Kidney (tissue), 14 donors: Measurements from ENCODE around the gene OSBP2. TPM values are rescaled to one million over a fixed set of nuclear protein-coding genes. Genes with fewer than 3 reads are reported as not detected.

Experiments used
- DNase-seq, 5 donors: peaks; one replicate each; pipeline ENCODE4 v3.0.0-alpha.2; 2013 to 2020
- FAIRE-seq: peaks from 2 replicates; lab custom pipeline; 2012; peaks lifted over from hg19 to GRCh38; lab: Jason Lieb, UNC
- H3K27ac ChIP-seq, 2 donors: one replicate each; pipeline ENCODE4 v1.7.0; 2013; ENCODE audit warnings: low read depth in 2 of 2, low read length in 2 of 2, inconsistent platforms in 1 of 2
- H3K27me3 ChIP-seq: one replicate; pipeline ENCODE4 v1.7.1; 2013; ENCODE audit warnings: low read length, inconsistent platforms; ENCODE audit not compliant: control insufficient read depth, insufficient read depth
- H3K36me3 ChIP-seq, 3 donors: one replicate each; pipeline versions ENCODE4 v1.7.0 to v1.7.1; 2013; ENCODE audit warnings: low read length in 3 of 3, control low read depth in 1 of 3, inconsistent platforms in 1 of 3; ENCODE audit not compliant: insufficient read depth in 3 of 3, control insufficient read depth in 2 of 3
- H3K4me1 ChIP-seq, 3 donors: one replicate each; pipeline versions ENCODE4 v1.7.0 to v1.7.1; 2013; ENCODE audit warnings: low read length in 3 of 3, inconsistent platforms in 1 of 3, low read depth in 1 of 3; ENCODE audit not compliant: control insufficient read depth in 2 of 3, insufficient read depth in 2 of 3
- H3K4me3 ChIP-seq, 3 donors: one replicate each; pipeline versions ENCODE4 v1.7.0 to v1.8.1; 2013; ENCODE audit warnings: low read length in 3 of 3, control low read depth in 1 of 3, inconsistent platforms in 1 of 3
- H3K9ac ChIP-seq, 3 donors: one replicate each; pipeline versions ENCODE4 v1.7.0 to v1.7.1; 2013; ENCODE audit warnings: low read length in 3 of 3, control low read depth in 1 of 3, inconsistent platforms in 1 of 3
- H3K9me3 ChIP-seq, 3 donors: one replicate each; pipeline versions ENCODE4 v1.7.0 to v1.7.1; 2013; ENCODE audit warnings: low read length in 3 of 3, control low read depth in 1 of 3, inconsistent platforms in 1 of 3; ENCODE audit not compliant: control insufficient read depth in 2 of 3, insufficient read depth in 1 of 3
- intact Hi-C: fragments of 100-400 bp; cut with DNase I; formaldehyde crosslinking; loops from one replicate; pipeline ENCODE4 v1.11.1; 2022
- polyA plus RNA-seq: library from polyadenylated mRNA; stranded (reverse); fragments of 350-450 nt; fragmentation: Illumina TruSeq; extraction: RNeasy Lipid Tissue Mini Kit (QIAGEN cat#74804); gene quantifications from one replicate; pipeline ENCODE4 v1.2.3, GENCODE V29; 2014; ENCODE audit warnings: low read depth, low replicate concordance; ENCODE audit not compliant: insufficient read depth
- total RNA-seq: library from RNA; stranded (reverse); fragmentation: NEBNext Ultra II Directional; extraction: Animal tissue kit (Norgen Biotek cat#: 25700); gene quantifications from one replicate; pipeline ENCODE4 v1.2.1, GENCODE V29; 2021
- TF ChIP-seq, protein P1 (sequence below): IDR thresholded peaks from 3 replicates; pipeline ENCODE4 v1.5.1; 2012; ENCODE audit warnings: mild to moderate bottlenecking, moderate library complexity, borderline replicate concordance; ENCODE audit not compliant: insufficient read depth; ENCODE audit errors: extremely low read depth
- donor health status: control.
- donor health status: control.
- donor health status: control.
- donor health status: control.
- donor health status: control.
- donor health status: DM: yes; HTN: yes; CAD: no.
- donor health status: Normal renal cell carcinoma (clear cell type).

The OSBP2 gene
- total and polyA plus RNA-seq, 2 donors from 2014 or later = 3.4 to 4.0 TPM

DNA sequence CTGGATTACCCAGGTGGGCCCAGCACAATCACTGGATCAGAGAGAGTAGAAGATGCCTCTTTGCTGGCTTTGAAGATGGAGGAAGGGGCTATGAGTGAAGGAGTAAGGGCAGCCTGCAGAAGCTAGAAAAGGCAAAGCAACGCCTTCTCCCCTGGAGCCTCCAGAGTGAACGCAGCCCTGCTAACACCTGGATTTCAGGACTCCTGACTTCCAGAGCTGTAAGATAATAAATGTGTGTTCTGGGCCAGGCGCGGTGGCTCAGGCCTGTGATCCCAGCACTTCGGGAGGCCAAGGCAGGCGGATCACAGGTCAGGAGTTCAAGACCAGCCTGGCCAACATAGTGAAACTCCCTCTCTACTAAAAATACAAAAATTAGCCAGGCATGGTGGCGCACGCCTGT lies 171.5 kb downstream of the OSBP2 start:
- no peak for DNase-seq
- H3K9ac ChIP-seq = no peak overlapping the region
- TF ChIP-seq, protein P1, sequence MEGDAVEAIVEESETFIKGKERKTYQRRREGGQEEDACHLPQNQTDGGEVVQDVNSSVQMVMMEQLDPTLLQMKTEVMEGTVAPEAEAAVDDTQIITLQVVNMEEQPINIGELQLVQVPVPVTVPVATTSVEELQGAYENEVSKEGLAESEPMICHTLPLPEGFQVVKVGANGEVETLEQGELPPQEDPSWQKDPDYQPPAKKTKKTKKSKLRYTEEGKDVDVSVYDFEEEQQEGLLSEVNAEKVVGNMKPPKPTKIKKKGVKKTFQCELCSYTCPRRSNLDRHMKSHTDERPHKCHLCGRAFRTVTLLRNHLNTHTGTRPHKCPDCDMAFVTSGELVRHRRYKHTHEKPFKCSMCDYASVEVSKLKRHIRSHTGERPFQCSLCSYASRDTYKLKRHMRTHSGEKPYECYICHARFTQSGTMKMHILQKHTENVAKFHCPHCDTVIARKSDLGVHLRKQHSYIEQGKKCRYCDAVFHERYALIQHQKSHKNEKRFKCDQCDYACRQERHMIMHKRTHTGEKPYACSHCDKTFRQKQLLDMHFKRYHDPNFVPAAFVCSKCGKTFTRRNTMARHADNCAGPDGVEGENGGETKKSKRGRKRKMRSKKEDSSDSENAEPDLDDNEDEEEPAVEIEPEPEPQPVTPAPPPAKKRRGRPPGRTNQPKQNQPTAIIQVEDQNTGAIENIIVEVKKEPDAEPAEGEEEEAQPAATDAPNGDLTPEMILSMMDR = no peak
- no peak overlapping the region for H3K27ac ChIP-seq
- H3K9me3 ChIP-seq = no peaks in the 10 kb centered on the region
- H3K4me3 ChIP-seq = no peak overlapping the region
- intact Hi-C loops = no loop called here
- no peaks in the 10 kb centered on the region for H3K27me3 ChIP-seq
- no peaks in the 10 kb centered on the region for H3K4me1 ChIP-seq
- FAIRE-seq = no peak
- no peaks in the 10 kb centered on the region for H3K36me3 ChIP-seq

GRCh38 chr22:30866811-30867271 lies 172.2 kb downstream of the OSBP2 start:
- Histone ChIP-seq H3K36me3 (no peaks in the 10 kb centered on the region), H3K9ac (no peak overlapping the region), H3K27ac (no peak overlapping the region), H3K27me3 (no peaks in the 10 kb centered on the region), H3K4me3 (no peak overlapping the region), H3K4me1 (no peaks in the 10 kb centered on the region), H3K9me3 (no peaks in the 10 kb centered on the region)
- intact Hi-C loops = no loop called here
- TF ChIP-seq, protein P1 = no peak
- FAIRE-seq (no peak), DNase-seq (peak in 3 of 5 donors; percentile 6 to 45 (median 16))

GRCh38 chr22:30867746-30868662 lies 173.3 kb downstream of the OSBP2 start:
- Histone ChIP-seq H3K27ac (no peak overlapping the region), H3K27me3 (no peaks in the 10 kb centered on the region), H3K36me3 (no peaks in the 10 kb centered on the region), H3K9ac (no peak overlapping the region), H3K4me1 (no peaks in the 10 kb centered on the region), H3K9me3 (no peaks in the 10 kb centered on the region), H3K4me3 (no peak overlapping the region)
- peak in 2 of 5 donors; percentile 5 to 22 for DNase-seq
- intact Hi-C loops = no loop called here
- no peak for FAIRE-seq
- TF ChIP-seq, protein P1 = no peak
